Kidney glomerular epithelial cell (primary cell): ENCODE data around the gene SNX21.

Source experiments
- DNase-seq: peaks from one replicate; lab custom pipeline; 2025; lab: John Stamatoyannopoulos, UW

Gene SNX21

DNA sequence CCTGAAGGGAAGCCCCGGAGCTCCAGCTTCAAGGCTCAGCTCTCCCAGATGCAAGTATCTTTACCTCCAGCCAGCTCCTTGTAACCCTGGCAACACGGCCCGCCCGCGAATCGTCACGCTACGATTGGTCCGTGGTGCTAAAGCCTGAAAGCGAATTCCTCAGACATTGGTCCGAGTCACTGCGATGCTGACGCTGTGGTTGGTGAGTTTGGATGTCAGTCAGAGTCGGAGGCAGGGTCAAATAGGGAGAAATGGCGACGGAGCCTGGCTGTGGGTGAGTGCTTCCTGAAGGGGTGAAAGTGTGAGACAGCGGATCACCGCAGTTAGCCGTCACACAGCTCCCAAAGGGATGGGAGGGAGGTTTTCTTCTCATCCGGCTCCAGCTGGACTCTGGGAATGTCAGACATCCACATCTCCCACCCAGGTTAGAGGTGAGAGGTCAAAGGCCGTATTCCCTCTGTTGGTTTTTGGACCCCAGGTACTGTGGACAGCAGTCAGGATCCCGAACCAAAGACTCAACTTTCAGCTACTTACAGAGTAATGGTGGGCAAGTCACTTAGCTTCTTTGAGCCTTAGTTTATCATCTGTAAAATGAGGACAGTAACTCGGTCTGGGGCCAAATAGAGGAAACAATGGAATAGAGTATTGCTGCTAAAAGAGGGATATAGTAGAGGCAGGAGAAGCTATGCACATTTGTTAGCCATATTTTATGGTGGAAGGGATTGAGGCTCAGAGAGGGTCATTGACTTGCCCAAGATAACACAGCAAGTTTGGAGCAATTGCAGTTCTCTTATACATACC, 47.6 kb downstream of the SNX21 start, which contains the start of gene ZSWIM1:
TSS of gene ZSWIM1 (plus strand) at position 240 of the 801 bp plus-strand sequence. CDS start 1,366 bp downstream, outside the sequence.
- peak; percentile 98 for DNase-seq

DNA sequence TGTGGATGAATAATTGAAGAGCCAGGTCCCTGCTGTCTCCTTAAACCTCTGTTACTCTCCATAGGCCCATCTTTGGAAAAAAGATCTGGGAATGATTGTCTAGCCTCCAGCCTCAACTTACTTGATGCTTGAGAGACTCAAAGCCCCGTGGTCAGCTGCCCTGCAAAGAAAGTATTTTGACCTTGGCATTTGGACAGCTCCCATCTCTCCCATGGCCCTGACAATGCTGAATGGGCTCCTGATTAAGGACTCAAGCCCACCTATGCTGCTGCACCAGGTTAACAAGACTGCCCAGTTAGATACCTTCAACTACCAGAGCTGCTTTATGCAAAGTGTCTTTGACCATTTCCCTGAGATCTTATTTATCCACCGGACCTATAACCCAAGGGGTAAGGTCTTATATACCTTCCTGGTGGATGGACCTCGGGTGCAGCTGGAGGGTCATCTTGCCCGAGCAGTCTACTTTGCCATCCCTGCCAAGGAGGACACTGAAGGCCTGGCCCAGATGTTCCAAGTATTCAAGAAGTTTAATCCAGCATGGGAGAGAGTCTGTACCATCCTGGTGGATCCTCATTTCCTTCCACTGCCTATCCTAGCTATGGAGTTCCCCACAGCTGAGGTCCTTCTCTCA, 49.0 kb downstream of the SNX21 start:
- DNase-seq = no peak

DNA sequence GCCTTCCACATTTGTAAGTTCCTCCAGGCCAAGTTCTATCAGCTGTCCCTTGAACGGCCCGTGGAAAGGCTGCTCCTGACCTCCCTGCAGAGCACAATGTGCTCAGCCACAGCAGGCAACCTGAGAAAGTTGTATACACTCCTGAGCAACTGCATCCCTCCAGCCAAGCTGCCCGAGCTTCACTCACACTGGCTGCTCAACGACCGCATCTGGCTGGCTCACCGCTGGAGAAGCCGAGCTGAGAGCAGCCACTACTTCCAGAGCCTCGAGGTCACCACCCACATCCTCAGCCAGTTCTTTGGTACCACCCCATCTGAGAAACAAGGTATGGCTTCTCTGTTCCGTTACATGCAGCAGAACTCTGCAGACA, 49.5 kb downstream of the SNX21 start:
- DNase-seq = no peak

DNA sequence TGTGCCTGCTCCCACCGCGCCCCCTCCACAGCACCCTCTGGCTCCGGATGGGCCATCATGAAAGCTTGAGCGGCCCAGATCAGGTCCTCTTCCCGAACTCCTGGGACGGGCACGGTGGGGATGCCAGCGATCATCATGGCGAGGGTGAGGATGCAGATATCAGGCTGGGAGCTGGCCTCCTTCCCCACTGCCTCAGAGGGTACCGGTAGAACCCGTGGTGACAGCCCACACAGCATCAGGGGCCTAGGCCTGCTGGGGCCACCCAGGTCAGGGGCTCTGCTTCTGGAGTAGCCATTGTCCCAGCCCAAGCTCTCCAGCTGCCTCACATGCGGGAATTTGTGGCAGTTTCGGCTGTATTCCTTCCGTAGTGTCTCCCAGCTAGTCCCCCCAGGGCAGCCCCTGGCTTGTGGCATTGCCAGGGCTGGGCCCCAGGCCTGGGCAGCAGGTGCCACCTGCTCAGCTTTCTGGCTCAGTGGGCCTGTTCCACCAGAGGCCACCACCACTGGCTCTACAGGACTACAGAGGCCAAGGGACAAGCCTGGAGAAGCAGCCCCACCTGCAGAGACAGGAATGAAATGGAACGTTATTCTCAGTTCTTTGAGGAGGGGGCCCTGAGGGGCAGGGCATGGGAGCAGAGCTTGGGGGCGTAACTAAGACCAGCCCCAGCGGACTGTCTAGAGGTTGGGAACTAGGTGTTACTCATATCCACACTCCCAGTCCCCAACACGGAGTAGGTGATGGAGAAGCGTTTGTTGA, 53.2 kb downstream of the SNX21 start:
- DNase-seq = no peak

GRCh38 chr20:45887346-45887715, 53.7 kb downstream of the SNX21 start, which contains the start of gene SPATA25:
SPATA25 (minus strand) TSS chr20:45887622; CDS start chr20:45887590, 32 bp downstream.
- no peak for DNase-seq

DNA sequence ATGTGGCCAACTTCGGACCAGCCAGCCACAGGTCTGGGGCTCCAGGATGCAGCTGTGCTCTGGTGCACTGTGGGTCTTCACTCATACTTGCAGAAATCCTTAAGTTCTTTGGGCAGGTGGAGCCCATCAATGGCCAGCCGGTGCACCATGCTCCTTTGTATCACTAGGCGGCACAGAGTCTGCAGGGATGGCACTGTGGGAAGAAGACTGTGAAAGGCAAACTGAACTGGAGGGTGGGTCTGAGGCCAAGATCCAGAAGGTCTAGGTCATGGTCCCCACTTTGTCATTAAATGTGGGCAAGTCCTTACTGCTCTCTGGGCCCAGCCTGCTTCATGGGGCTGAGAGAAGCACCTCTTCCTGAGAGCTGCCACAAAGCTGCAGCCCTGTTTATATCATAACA, 55.1 kb downstream of the SNX21 start:
- DNase-seq = no peak

- DNase-seq = peak; percentile 51
Measured at GRCh38 chr20:45890077-45890984, 56.7 kb downstream of the SNX21 start.

GRCh38 chr20:45890985-45891983, 57.7 kb downstream of the SNX21 start, which contains the start of the genes CTSA and NEURL2:
CTSA (plus strand) TSS chr20:45891335; CDS start chr20:45891569, 234 bp downstream.
NEURL2 (minus strand) TSS chr20:45891208; CDS start chr20:45890991, 217 bp downstream.
- DNase-seq = peak; percentile 60

- no peak for DNase-seq
Measured at GRCh38 chr20:45892049-45892825, 58.6 kb downstream of the SNX21 start.
